Calu3 (cell line): ENCODE measurements around the gene GLIPR2. TPM values are rescaled to one million over a fixed set of nuclear protein-coding genes. Genes with fewer than 3 reads are reported as not detected.
"Not testable (repeated sequence)": the region's sequence is repeated elsewhere in the genome, so short reads cannot be mapped to it uniquely, and the experiment has no call there.

Source experiments
- BruUV-seq: library from RNA; stranded (reverse); fragments of 400-500 nt; replicated peaks from 2 replicates; lab custom pipeline; 2021; lab: Mats Ljungman, UMichigan
- CTCF ChIA-PET: fragments of 300-600 bp; sonication (Branson Sonifier 250); formaldehyde crosslinking; loops from one replicate; lab custom pipeline; 2022; ENCODE audit warnings: antibody characterized with exemption; lab: Charles Lee
- DNase-seq: peaks from one replicate; pipeline ENCODE4 v3.0.0; 2022
- H3K27ac Mint-ChIP-seq: one replicate; pipeline ENCODE4 v1.8.0; 2022; ENCODE audit warnings: mixed read lengths; ENCODE audit not compliant: unreplicated experiment
- H3K27me3 Mint-ChIP-seq: one replicate; pipeline ENCODE4 v1.8.0; 2022; ENCODE audit warnings: mixed read lengths; ENCODE audit not compliant: unreplicated experiment
- H3K36me3 Mint-ChIP-seq: one replicate; pipeline ENCODE4 v1.8.0; 2022; ENCODE audit warnings: mild to moderate bottlenecking, moderate library complexity, mixed read lengths; ENCODE audit not compliant: insufficient read depth, unreplicated experiment
- H3K4me1 Mint-ChIP-seq: one replicate; pipeline ENCODE4 v1.8.0; 2022; ENCODE audit warnings: mild to moderate bottlenecking, low read depth, mixed read lengths; ENCODE audit not compliant: unreplicated experiment
- H3K4me3 Mint-ChIP-seq: one replicate; pipeline ENCODE4 v1.8.0; 2022; ENCODE audit warnings: mild to moderate bottlenecking, low read depth, moderate library complexity, mixed read lengths; ENCODE audit not compliant: unreplicated experiment
- H3K9me3 Mint-ChIP-seq: one replicate; pipeline ENCODE4 v1.8.0; 2022; ENCODE audit warnings: low read depth, mixed read lengths; ENCODE audit not compliant: unreplicated experiment
- CTCF ChIP-seq: fragments of 200-600 bp; IDR thresholded peaks from one replicate; pipeline ENCODE4 v1.8.0; 2022; ENCODE audit warnings: antibody characterized with exemption; ENCODE audit not compliant: unreplicated experiment
- intact Hi-C: fragments of 100-400 bp; cut with micrococcal nuclease; formaldehyde crosslinking; loops from one replicate; pipeline ENCODE4 v1.10.0; 2022; ENCODE audit not compliant: unreplicated experiment
- total RNA-seq: library from RNA; stranded (reverse); gene quantifications from 2 replicates; pipeline ENCODE4 v1.2.3, GENCODE V29; 2022

The GLIPR2 gene
- total RNA-seq, 1 experiment from 2014 or later, result 0.19 TPM

- Mint-ChIP-seq H3K36me3 (no peaks in the 10 kb centered on the region), H3K27me3 (no peaks in the 10 kb centered on the region), H3K4me3 (no peak overlapping the region), H3K4me1 (no peaks in the 10 kb centered on the region), H3K9me3 (no peaks in the 10 kb centered on the region), H3K27ac (no peak overlapping the region)
- CTCF ChIA-PET, result no interaction called here
- no TSS peak for BruUV-seq
- DNase-seq, result no peak
- no peak for TF ChIP-seq CTCF
- intact Hi-C loops, result no loop called here
Measured at GRCh38 chr9:36174271-36174670, 37.7 kb downstream of the GLIPR2 start.

GRCh38 chr9:36174731-36175130 is 38.2 kb downstream of the GLIPR2 start:
- DNase-seq, result no peak
- TF ChIP-seq CTCF, result no peak

GRCh38 chr9:36175209-36175608 is 38.7 kb downstream of the GLIPR2 start:
- CTCF ChIA-PET, H3K9me3 Mint-ChIP-seq, intact Hi-C loops, H3K4me1 Mint-ChIP-seq, DNase-seq, H3K36me3 Mint-ChIP-seq, H3K27ac Mint-ChIP-seq, H3K27me3 Mint-ChIP-seq, H3K4me3 Mint-ChIP-seq, BruUV-seq: not testable (repeated sequence)

More at GRCh38 chr9:36174731-36175130, 38.2 kb downstream of the GLIPR2 start:
- Mint-ChIP-seq H3K9me3 (no peaks in the 10 kb centered on the region), H3K4me3 (no peak overlapping the region), H3K27me3 (no peaks in the 10 kb centered on the region), H3K36me3 (no peaks in the 10 kb centered on the region), H3K4me1 (no peaks in the 10 kb centered on the region), H3K27ac (no peak overlapping the region)
- intact Hi-C loops, result no loop called here
- BruUV-seq, result no TSS peak
- CTCF ChIA-PET, result no interaction called here

GRCh38 chr9:36176496-36176895 is 40.0 kb downstream of the GLIPR2 start:
- H3K9me3 Mint-ChIP-seq, H3K4me3 Mint-ChIP-seq, H3K27me3 Mint-ChIP-seq, DNase-seq, intact Hi-C loops, H3K27ac Mint-ChIP-seq, BruUV-seq, CTCF ChIA-PET, H3K36me3 Mint-ChIP-seq, H3K4me1 Mint-ChIP-seq: not testable (repeated sequence)

GRCh38 chr9:36177571-36177970 is 41.0 kb downstream of the GLIPR2 start:
- TF ChIP-seq CTCF, result no peak
- no peak for DNase-seq
- Mint-ChIP-seq H3K4me1 (no peaks in the 10 kb centered on the region), H3K36me3 (no peaks in the 10 kb centered on the region), H3K4me3 (no peak overlapping the region), H3K9me3 (no peaks in the 10 kb centered on the region), H3K27ac (no peak overlapping the region), H3K27me3 (no peaks in the 10 kb centered on the region)
- CTCF ChIA-PET, result no interaction called here
- no TSS peak for BruUV-seq
- intact Hi-C loops, result no loop called here

- H3K4me1 Mint-ChIP-seq, BruUV-seq, DNase-seq, H3K9me3 Mint-ChIP-seq, H3K27ac Mint-ChIP-seq, intact Hi-C loops, H3K4me3 Mint-ChIP-seq, H3K36me3 Mint-ChIP-seq, CTCF ChIA-PET, H3K27me3 Mint-ChIP-seq: not testable (repeated sequence)
Measured at GRCh38 chr9:36180243-36180642, 43.7 kb downstream of the GLIPR2 start.
